SK-N-SH treated with all-trans-retinoic acid at 6 μM for 48 hours (cell line): ENCODE measurements around the gene TNPO3.

Experiments
- BACH2 ChIP-seq: fragments of 250-450 bp; sonication (Bioruptor Pico); IDR thresholded peaks from 2 replicates; pipeline ENCODE4 v1.9.0; 2021; ENCODE audit warnings: mild to moderate bottlenecking, borderline replicate concordance
- CSDC2 ChIP-seq: fragments of 250-450 bp; sonication (Bioruptor Pico); IDR thresholded peaks from 2 replicates; pipeline ENCODE4 v1.5.0; 2020; ENCODE audit warnings: mild to moderate bottlenecking, moderate library complexity
- ESRRG ChIP-seq: fragments of 250-450 bp; sonication (Bioruptor Pico); IDR thresholded peaks from 2 replicates; pipeline ENCODE4 v1.6.1; 2021; ENCODE audit warnings: mild to moderate bottlenecking
- GLIS3 ChIP-seq: fragments of 250-450 bp; sonication (Bioruptor Pico); IDR thresholded peaks from 2 replicates; pipeline ENCODE4 v1.5.0; 2020; ENCODE audit warnings: mild to moderate bottlenecking, moderate library complexity
- RARB ChIP-seq: fragments of 250-450 bp; sonication (Bioruptor Pico); IDR thresholded peaks from 2 replicates; pipeline ENCODE4 v1.8.0; 2021; ENCODE audit warnings: mild to moderate bottlenecking, moderate library complexity
- SNAI2 ChIP-seq: fragments of 250-450 bp; sonication (Bioruptor Pico); IDR thresholded peaks from 2 replicates; pipeline ENCODE4 v1.5.0; 2020; ENCODE audit warnings: mild to moderate bottlenecking, moderate library complexity
- ZFP3 ChIP-seq: fragments of 250-450 bp; sonication (Bioruptor Pico); IDR thresholded peaks from 2 replicates; pipeline ENCODE4 v1.5.0; 2020; ENCODE audit warnings: mild to moderate bottlenecking, moderate library complexity
- ZFP30 ChIP-seq: fragments of 450-650 bp; formaldehyde crosslinking; IDR thresholded peaks from 2 replicates; pipeline ENCODE4 v1.5.0; 2022; ENCODE audit warnings: mild to moderate bottlenecking, moderate library complexity
- ZNF70 ChIP-seq: fragments of 450-650 bp; formaldehyde crosslinking; IDR thresholded peaks from 2 replicates; pipeline ENCODE4 v1.5.0; 2020; ENCODE audit warnings: mild to moderate bottlenecking, moderate library complexity
- TF ChIP-seq, protein P1 (sequence below): fragments of 250-450 bp; sonication (Bioruptor Pico); IDR thresholded peaks from 2 replicates; pipeline ENCODE4 v1.8.0; 2020; ENCODE audit warnings: mild to moderate bottlenecking, moderate library complexity, borderline replicate concordance
- TF ChIP-seq, protein P2 (sequence below): fragments of 250-450 bp; sonication (Bioruptor Pico); IDR thresholded peaks from 2 replicates; pipeline ENCODE4 v1.5.1; 2021; ENCODE audit warnings: mild to moderate bottlenecking, moderate library complexity
- TF ChIP-seq, protein P3 (sequence below): fragments of 250-450 bp; sonication (Bioruptor Pico); IDR thresholded peaks from 2 replicates; pipeline ENCODE4 v1.5.1; 2020; ENCODE audit warnings: low read depth, mild to moderate bottlenecking, moderate library complexity
- TF ChIP-seq, protein P4 (sequence below): fragments of 250-450 bp; sonication (Bioruptor Pico); IDR thresholded peaks from 2 replicates; pipeline ENCODE4 v1.5.0; 2020; ENCODE audit warnings: mild to moderate bottlenecking, moderate library complexity

DNA sequence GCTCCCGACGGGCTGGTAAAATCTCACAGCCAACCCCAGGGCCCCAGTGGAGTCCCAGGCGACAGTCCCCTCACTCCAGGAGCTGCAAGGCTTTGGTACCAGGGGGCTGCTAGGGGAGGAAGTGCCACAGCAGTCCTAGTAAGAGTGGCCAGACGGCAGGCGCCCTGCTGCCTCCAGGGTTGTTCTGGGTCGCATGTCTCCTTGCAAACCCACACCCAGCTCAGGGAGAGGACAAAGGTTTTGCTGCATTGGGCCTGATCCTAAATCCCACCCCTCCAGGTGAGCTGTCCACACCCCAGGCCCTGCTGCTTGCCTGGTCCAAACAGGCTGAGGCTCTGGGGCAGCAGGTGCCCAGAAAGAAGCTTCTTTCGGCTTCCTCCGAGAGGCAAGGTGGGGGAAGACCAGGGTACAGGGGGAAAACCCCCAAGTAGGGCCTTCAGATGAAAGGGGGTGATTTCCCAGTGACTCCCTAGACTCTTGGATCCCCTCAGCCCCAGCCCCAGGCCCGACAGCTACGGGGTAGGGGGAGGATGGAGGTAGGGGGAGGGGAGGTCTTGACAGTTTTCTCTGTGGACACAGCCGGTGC is 140.3 kb downstream of the TNPO3 start:
- TF ChIP-seq RARB (CRISPR knock-in tag) (no peak), SNAI2 (CRISPR knock-in tag) (no peak), ESRRG (no peak), ZFP3 (CRISPR knock-in tag) (no peak), ZFP30 (CRISPR knock-in tag) (no peak), BACH2 (no peak), CSDC2 (CRISPR knock-in tag) (no peak), ZNF70 (no peak), GLIS3 (CRISPR knock-in tag) (no peak)
- TF ChIP-seq, protein P1, sequence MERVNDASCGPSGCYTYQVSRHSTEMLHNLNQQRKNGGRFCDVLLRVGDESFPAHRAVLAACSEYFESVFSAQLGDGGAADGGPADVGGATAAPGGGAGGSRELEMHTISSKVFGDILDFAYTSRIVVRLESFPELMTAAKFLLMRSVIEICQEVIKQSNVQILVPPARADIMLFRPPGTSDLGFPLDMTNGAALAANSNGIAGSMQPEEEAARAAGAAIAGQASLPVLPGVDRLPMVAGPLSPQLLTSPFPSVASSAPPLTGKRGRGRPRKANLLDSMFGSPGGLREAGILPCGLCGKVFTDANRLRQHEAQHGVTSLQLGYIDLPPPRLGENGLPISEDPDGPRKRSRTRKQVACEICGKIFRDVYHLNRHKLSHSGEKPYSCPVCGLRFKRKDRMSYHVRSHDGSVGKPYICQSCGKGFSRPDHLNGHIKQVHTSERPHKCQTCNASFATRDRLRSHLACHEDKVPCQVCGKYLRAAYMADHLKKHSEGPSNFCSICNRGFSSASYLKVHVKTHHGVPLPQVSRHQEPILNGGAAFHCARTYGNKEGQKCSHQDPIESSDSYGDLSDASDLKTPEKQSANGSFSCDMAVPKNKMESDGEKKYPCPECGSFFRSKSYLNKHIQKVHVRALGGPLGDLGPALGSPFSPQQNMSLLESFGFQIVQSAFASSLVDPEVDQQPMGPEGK, result no peak
- TF ChIP-seq, protein P2, sequence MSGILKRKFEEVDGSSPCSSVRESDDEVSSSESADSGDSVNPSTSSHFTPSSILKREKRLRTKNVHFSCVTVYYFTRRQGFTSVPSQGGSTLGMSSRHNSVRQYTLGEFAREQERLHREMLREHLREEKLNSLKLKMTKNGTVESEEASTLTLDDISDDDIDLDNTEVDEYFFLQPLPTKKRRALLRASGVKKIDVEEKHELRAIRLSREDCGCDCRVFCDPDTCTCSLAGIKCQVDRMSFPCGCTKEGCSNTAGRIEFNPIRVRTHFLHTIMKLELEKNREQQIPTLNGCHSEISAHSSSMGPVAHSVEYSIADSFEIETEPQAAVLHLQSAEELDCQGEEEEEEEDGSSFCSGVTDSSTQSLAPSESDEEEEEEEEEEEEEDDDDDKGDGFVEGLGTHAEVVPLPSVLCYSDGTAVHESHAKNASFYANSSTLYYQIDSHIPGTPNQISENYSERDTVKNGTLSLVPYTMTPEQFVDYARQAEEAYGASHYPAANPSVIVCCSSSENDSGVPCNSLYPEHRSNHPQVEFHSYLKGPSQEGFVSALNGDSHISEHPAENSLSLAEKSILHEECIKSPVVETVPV (CRISPR knock-in tag), result no peak
- TF ChIP-seq, protein P3, sequence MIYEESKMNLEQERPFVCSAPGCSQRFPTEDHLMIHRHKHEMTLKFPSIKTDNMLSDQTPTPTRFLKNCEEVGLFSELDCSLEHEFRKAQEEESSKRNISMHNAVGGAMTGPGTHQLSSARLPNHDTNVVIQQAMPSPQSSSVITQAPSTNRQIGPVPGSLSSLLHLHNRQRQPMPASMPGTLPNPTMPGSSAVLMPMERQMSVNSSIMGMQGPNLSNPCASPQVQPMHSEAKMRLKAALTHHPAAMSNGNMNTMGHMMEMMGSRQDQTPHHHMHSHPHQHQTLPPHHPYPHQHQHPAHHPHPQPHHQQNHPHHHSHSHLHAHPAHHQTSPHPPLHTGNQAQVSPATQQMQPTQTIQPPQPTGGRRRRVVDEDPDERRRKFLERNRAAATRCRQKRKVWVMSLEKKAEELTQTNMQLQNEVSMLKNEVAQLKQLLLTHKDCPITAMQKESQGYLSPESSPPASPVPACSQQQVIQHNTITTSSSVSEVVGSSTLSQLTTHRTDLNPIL (CRISPR knock-in tag), result no peak
- TF ChIP-seq, protein P4, sequence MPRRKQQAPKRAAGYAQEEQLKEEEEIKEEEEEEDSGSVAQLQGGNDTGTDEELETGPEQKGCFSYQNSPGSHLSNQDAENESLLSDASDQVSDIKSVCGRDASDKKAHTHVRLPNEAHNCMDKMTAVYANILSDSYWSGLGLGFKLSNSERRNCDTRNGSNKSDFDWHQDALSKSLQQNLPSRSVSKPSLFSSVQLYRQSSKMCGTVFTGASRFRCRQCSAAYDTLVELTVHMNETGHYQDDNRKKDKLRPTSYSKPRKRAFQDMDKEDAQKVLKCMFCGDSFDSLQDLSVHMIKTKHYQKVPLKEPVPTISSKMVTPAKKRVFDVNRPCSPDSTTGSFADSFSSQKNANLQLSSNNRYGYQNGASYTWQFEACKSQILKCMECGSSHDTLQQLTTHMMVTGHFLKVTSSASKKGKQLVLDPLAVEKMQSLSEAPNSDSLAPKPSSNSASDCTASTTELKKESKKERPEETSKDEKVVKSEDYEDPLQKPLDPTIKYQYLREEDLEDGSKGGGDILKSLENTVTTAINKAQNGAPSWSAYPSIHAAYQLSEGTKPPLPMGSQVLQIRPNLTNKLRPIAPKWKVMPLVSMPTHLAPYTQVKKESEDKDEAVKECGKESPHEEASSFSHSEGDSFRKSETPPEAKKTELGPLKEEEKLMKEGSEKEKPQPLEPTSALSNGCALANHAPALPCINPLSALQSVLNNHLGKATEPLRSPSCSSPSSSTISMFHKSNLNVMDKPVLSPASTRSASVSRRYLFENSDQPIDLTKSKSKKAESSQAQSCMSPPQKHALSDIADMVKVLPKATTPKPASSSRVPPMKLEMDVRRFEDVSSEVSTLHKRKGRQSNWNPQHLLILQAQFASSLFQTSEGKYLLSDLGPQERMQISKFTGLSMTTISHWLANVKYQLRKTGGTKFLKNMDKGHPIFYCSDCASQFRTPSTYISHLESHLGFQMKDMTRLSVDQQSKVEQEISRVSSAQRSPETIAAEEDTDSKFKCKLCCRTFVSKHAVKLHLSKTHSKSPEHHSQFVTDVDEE (CRISPR knock-in tag), result no peak
